ENCODE measurements around the gene TRPC3. TPM values are rescaled to one million over a fixed set of nuclear protein-coding genes. Genes with fewer than 3 reads are reported as not detected.

The TRPC3 gene
- total and polyA plus RNA-seq, 9 donors: 0.11 to 1.4 (median 0.30) TPM

DNA sequence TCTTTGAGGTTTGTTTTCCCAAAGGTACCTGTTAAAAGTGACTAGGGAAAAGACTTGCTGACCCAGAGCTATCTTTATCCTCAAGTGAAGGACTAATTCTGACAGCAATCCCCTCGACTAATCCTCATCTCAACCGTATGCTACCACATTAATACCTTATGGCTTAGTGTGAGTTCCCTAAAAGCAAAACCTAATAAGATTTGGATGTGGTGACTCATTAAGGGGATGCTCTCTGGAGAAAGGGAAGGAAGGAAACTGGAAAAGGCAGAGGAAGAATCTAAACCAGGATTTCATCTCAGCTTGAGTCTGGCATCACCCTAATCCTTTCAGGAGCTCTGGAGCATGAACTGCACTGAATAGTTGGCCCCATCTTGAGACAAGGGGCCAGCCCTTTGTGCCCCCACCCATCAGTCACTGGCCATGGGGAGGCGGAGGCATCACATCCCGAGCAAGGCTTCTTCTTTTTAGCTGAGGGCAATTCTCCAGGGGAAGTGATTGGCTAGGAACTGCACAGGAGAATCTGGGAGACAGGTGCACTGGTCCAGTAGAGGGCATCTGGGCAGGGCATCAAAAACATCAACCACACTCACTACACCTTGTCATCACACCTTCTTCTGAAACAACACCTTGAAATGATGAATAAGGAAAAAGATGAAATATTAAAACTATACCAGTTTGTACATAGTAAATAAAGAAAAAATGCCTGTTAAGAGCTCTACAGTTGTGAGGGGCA lies 74.7 kb downstream of the TRPC3 start:
- intact Hi-C loops (cut with DNase I): no loop called here
- no peaks in the 10 kb centered on the region for H3K27me3 ChIP-seq
- H3K4me3 ChIP-seq: no peak overlapping the region
- no peak for DNase-seq
- WGBS, 3 donors: 59 to 68% (median 64%) methylated on average over 4 of the region's 4 CpGs
- TF ChIP-seq EP300 (IDR thresholded peaks at IDR 0.05) (no peak), POLR2A (IDR thresholded peaks at IDR 0.05) (no peak)
- TF ChIP-seq, protein P1, sequence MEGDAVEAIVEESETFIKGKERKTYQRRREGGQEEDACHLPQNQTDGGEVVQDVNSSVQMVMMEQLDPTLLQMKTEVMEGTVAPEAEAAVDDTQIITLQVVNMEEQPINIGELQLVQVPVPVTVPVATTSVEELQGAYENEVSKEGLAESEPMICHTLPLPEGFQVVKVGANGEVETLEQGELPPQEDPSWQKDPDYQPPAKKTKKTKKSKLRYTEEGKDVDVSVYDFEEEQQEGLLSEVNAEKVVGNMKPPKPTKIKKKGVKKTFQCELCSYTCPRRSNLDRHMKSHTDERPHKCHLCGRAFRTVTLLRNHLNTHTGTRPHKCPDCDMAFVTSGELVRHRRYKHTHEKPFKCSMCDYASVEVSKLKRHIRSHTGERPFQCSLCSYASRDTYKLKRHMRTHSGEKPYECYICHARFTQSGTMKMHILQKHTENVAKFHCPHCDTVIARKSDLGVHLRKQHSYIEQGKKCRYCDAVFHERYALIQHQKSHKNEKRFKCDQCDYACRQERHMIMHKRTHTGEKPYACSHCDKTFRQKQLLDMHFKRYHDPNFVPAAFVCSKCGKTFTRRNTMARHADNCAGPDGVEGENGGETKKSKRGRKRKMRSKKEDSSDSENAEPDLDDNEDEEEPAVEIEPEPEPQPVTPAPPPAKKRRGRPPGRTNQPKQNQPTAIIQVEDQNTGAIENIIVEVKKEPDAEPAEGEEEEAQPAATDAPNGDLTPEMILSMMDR (IDR thresholded peaks at IDR 0.05): no peak
- no peaks in the 10 kb centered on the region for H3K36me3 ChIP-seq
- no peaks in the 10 kb centered on the region for H3K9me3 ChIP-seq
- H3K27ac ChIP-seq: no peak overlapping the region
- H3K4me1 ChIP-seq (ENCODE audit: insufficient read depth): no peaks in the 10 kb centered on the region

DNA sequence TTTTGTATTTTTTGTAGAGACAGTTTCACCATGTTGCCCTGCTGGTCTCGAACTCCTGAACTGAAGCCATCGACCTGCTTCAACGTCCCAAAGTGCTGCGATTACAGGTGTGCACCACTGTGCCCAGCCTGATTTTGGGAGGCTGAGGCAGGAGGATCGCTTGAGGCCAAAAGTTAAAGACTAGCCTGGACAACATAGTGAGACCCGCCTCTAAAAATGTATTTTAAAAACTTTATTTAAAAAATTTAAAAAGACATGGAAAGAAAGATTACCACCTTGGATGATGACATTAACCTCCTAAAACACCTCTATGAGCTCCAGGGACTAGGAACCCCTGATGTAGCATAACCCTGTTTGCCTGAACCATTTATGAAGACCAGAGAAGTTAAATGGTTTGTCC lies 75.8 kb downstream of the TRPC3 start:
- DNase-seq: no peak
- TF ChIP-seq POLR2A (IDR thresholded peaks at IDR 0.05) (no peak), EP300 (IDR thresholded peaks at IDR 0.05) (no peak)
- TF ChIP-seq, protein P1 (IDR thresholded peaks at IDR 0.05): no peak
- 93 to 95% (median 95%) methylated on average over 6 of the region's 6 CpGs for WGBS, 3 donors
- no peak overlapping the region for H3K4me3 ChIP-seq
- no peaks in the 10 kb centered on the region for H3K27me3 ChIP-seq
- intact Hi-C loops (cut with DNase I): no loop called here
- H3K4me1 ChIP-seq (ENCODE audit: insufficient read depth): no peaks in the 10 kb centered on the region
- H3K27ac ChIP-seq: no peak overlapping the region
- H3K36me3 ChIP-seq: no peaks in the 10 kb centered on the region
- H3K9me3 ChIP-seq: no peaks in the 10 kb centered on the region

DNA sequence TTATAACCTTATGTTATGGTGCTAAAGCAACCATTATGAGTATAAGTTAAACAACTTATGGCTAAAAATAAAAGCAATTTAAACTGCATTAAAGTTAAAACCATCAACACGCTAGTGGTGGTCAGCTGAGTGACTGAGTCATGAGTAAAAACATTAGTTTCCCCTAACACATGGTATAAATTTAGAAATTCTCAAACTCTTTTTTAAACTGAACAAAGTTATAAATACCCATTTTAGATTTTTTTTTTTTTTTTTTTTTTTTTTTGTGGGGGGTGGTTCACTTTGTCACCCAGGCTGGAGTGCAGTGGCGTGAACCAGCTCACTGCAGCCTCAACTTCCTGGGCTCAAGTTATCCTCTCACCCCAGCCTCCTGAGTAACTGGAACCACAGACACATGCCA lies 76.2 kb downstream of the TRPC3 start:
- intact Hi-C loops (cut with DNase I): no loop called here
- Histone ChIP-seq H3K9me3 (no peaks in the 10 kb centered on the region), H3K27ac (no peak overlapping the region), H3K4me3 (no peak overlapping the region), H3K27me3 (no peaks in the 10 kb centered on the region), H3K36me3 (no peaks in the 10 kb centered on the region), H3K4me1 (ENCODE audit: insufficient read depth) (no peaks in the 10 kb centered on the region)
- WGBS, 3 donors: 50 to 91% (median 67%) methylated on average over 2 of the region's 2 CpGs
- DNase-seq: no peak
- TF ChIP-seq EP300 (IDR thresholded peaks at IDR 0.05) (no peak), POLR2A (IDR thresholded peaks at IDR 0.05) (no peak)
- TF ChIP-seq, protein P1 (IDR thresholded peaks at IDR 0.05): no peak

DNA sequence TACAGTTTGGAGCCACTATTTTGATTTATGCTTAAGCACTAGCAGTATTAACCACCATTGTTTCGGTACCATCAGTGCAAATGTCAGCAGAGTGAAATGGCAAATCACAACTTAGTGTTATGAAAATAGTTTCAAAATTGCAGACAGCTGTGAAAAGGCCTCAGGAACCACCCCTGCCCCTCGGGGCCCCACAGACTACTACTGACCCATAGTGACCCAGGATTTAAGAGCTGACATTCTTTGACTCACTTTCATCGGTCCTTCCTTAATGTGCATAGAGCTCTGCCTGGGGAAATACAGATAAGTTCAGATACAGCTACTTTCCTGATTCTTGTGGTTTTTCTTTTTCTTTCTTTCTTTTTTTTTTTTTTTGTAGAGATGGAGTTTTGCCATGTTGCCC lies 78.3 kb downstream of the TRPC3 start:
- DNase-seq: no peak
- WGBS, 3 donors: 47 to 50% (median 49%) methylated on average over 3 of the region's 3 CpGs
- TF ChIP-seq POLR2A (IDR thresholded peaks at IDR 0.05) (no peak), EP300 (IDR thresholded peaks at IDR 0.05) (no peak)
- TF ChIP-seq, protein P1 (IDR thresholded peaks at IDR 0.05): no peak
- H3K36me3 ChIP-seq: no peaks in the 10 kb centered on the region
- intact Hi-C loops (cut with DNase I): loop anchor here in 1 of 4 donors (5.0 kb wide), 1 partner anchor 176 kb away; the partner anchor contains the start of gene ANXA5
- no peaks in the 10 kb centered on the region for H3K27me3 ChIP-seq
- H3K4me1 ChIP-seq (ENCODE audit: insufficient read depth): no peaks in the 10 kb centered on the region
- H3K27ac ChIP-seq: no peak overlapping the region
- no peak overlapping the region for H3K4me3 ChIP-seq
- H3K9me3 ChIP-seq: no peaks in the 10 kb centered on the region

All from ovary (tissue), 9 donors.